Common myeloid progenitor, CD34-positive (primary cell): ENCODE data around the gene MS4A13.
A peak's percentile ranks its signal among the peaks of the same experiment; 100 is the strongest.

Source experiments
- CTCF ChIA-PET: fragments of 350-600 bp; sonication (Branson Sonifier 250); formaldehyde crosslinking; loops from one replicate; lab custom pipeline; 2021; ENCODE audit warnings: antibody characterized with exemption; lab: Charles Lee
- POLR2A ChIA-PET: fragments of 350-600 bp; sonication (Branson Sonifier 250); formaldehyde crosslinking; loops from one replicate; lab custom pipeline; 2021; ENCODE audit warnings: antibody characterized with exemption; lab: Charles Lee
- DNase-seq, 3 donors: peaks; one replicate each; pipeline versions ENCODE4 v3.0.0 to v3.0.0-alpha.2; 2013
- H3K27ac ChIP-seq, 2 experiments: 1 replicate in 1 of 2; 2 replicates in 1 of 2; pipeline ENCODE4 v1.7.0; 2013; ENCODE audit warnings: inconsistent platforms in 2 of 2, low read length in 2 of 2, mild to moderate bottlenecking in 2 of 2, low read depth in 1 of 2, moderate library complexity in 1 of 2; ENCODE audit not compliant: severe bottlenecking in 2 of 2, insufficient read depth in 1 of 2, poor library complexity in 1 of 2
- H3K27me3 ChIP-seq, 5 experiments: replicated peaks in 2 of 5; 1 replicate in 3 of 5; 2 replicates in 2 of 5; pipeline versions ENCODE4 v1.6.1 to v1.7.0; 2013; ENCODE audit warnings: low read length in 4 of 5, mild to moderate bottlenecking in 2 of 5, moderate library complexity in 2 of 5, inconsistent platforms in 1 of 5; ENCODE audit not compliant: insufficient read depth in 5 of 5, control insufficient read depth in 4 of 5
- H3K36me3 ChIP-seq, 4 experiments: 1 replicate in 2 of 4; 2 replicates in 2 of 4; pipeline versions ENCODE4 v1.6.1 to v1.7.0; 2013; ENCODE audit warnings: low read length in 3 of 4, control low read depth in 1 of 4, mild to moderate bottlenecking in 1 of 4; ENCODE audit not compliant: control insufficient read depth in 4 of 4, insufficient read depth in 4 of 4
- H3K4me1 ChIP-seq, 4 experiments: 1 replicate in 3 of 4; 2 replicates in 1 of 4; pipeline versions ENCODE4 v1.6.1 to v1.7.1; 2013; ENCODE audit warnings: low read length in 3 of 4, mild to moderate bottlenecking in 3 of 4, control low read depth in 1 of 4, inconsistent platforms in 1 of 4, moderate library complexity in 1 of 4; ENCODE audit not compliant: control insufficient read depth in 4 of 4, insufficient read depth in 4 of 4; ENCODE audit errors: control extremely low read depth in 1 of 4
- H3K4me3 ChIP-seq, 7 experiments: 1 replicate in 4 of 7; 2 replicates in 3 of 7; pipeline versions ENCODE4 v1.5.1 to v1.7.0; 2013; ENCODE audit warnings: mild to moderate bottlenecking in 7 of 7, low read length in 6 of 7, moderate library complexity in 6 of 7, inconsistent platforms in 2 of 7, low read depth in 2 of 7, control low read depth in 1 of 7; ENCODE audit not compliant: insufficient read depth in 4 of 7, control insufficient read depth in 1 of 7; ENCODE audit errors: extremely low read depth in 1 of 7
- H3K9me3 ChIP-seq, 5 experiments: 1 replicate in 4 of 5; 2 replicates in 1 of 5; pipeline versions ENCODE4 v1.6.1 to v1.7.1; 2013; ENCODE audit warnings: low read length in 4 of 5, mild to moderate bottlenecking in 2 of 5, inconsistent platforms in 1 of 5, low read depth in 1 of 5, moderate library complexity in 1 of 5; ENCODE audit not compliant: control insufficient read depth in 4 of 5, insufficient read depth in 2 of 5; ENCODE audit errors: control extremely low read depth in 1 of 5
- WGBS: methylation state at CpG from one replicate; pipeline ENCODE4 v1.1.5; 2013; ENCODE audit not compliant: insufficient coverage; 5-methylcytosine and 5-hydroxymethylcytosine counted together

The MS4A13 gene

GRCh38 chr11:60570970-60571369, 55.8 kb downstream of the MS4A13 start:
- CTCF ChIA-PET, result no interaction called here

GRCh38 chr11:60589611-60590010, 74.4 kb downstream of the MS4A13 start:
- no peaks in the 10 kb centered on the region for H3K27me3 ChIP-seq
- H3K9me3 ChIP-seq, result peaks cover 0 to 12% (median 5%) of the 10 kb centered on the region in 5 experiments
- POLR2A ChIA-PET, result no interaction called here
- no peak for DNase-seq
- H3K4me3 ChIP-seq, result no peak overlapping the region
- CTCF ChIA-PET, result interaction anchor here (0.6 to 0.8 kb wide), 2 partner anchors 19 to 673 kb away, joined by 3 read pairs; no protein-coding TSS in a partner anchor
- H3K27ac ChIP-seq, result no peak overlapping the region
- no peaks in the 10 kb centered on the region for H3K36me3 ChIP-seq
- H3K4me1 ChIP-seq, result no peaks in the 10 kb centered on the region
- WGBS, result no CpG with 5 or more reads among the region's 2 CpGs

More at GRCh38 chr11:60570970-60571369, 55.8 kb downstream of the MS4A13 start:
- peaks cover 0 to 2% (median 0%) of the 10 kb centered on the region in 4 experiments for H3K4me1 ChIP-seq
- no CpG with 5 or more reads among the region's 1 CpG for WGBS
- no peak overlapping the region for H3K4me3 ChIP-seq
- no peaks in the 10 kb centered on the region for H3K27me3 ChIP-seq
- no peaks in the 10 kb centered on the region for H3K36me3 ChIP-seq
- POLR2A ChIA-PET, result no interaction called here
- peak in 2 of 3 donors; percentile 4 to 8 for DNase-seq
- no peak overlapping the region for H3K27ac ChIP-seq
- H3K9me3 ChIP-seq, result no peaks in the 10 kb centered on the region
